H1 (cell line): ENCODE results near the gene B9D1.

Experiments
- EP300 ChIP-seq, 2 experiments: IDR thresholded peaks; 1 replicate in 1 of 2; 2 replicates in 1 of 2; pipeline ENCODE4 v1.6.1; 2011 to 2012; ENCODE audit warnings: low read depth in 2 of 2, low read length in 2 of 2, mild to moderate bottlenecking in 2 of 2, borderline replicate concordance in 1 of 2, inconsistent platforms in 1 of 2, moderate library complexity in 1 of 2
- POLR2A ChIP-seq, 2 experiments: IDR thresholded peaks; 1 replicate in 1 of 2; 2 replicates in 1 of 2; pipeline ENCODE4 v1.6.1; 2011; ENCODE audit warnings: low read depth in 2 of 2, low read length in 2 of 2, mild to moderate bottlenecking in 2 of 2; ENCODE audit errors: control extremely low read depth in 1 of 2
- POLR2AphosphoS5 ChIP-seq: IDR thresholded peaks from 2 replicates; pipeline ENCODE4 v1.6.1; 2011; ENCODE audit warnings: low read depth, low read length
- RXRA ChIP-seq: IDR thresholded peaks from 2 replicates; pipeline ENCODE4 v1.6.1; 2011; ENCODE audit warnings: low read depth, mild to moderate bottlenecking, low read length, moderate library complexity; ENCODE audit not compliant: insufficient read depth
- TBP ChIP-seq: IDR thresholded peaks from 2 replicates; pipeline ENCODE4 v1.6.1; 2011; ENCODE audit warnings: low read depth, low read length, improper control_type of control experiment
- TF ChIP-seq, protein P1 (sequence below), 3 experiments: IDR thresholded peaks; 1 replicate in 2 of 3; 2 replicates in 1 of 3; pipeline versions ENCODE4 v1.5.1 to v1.6.1; 2011; ENCODE audit warnings: low read length in 3 of 3, mild to moderate bottlenecking in 3 of 3, inconsistent platforms in 2 of 3, low read depth in 1 of 3, moderate library complexity in 1 of 3; ENCODE audit not compliant: insufficient read depth in 1 of 3; ENCODE audit errors: control extremely low read depth in 1 of 3
- TF ChIP-seq, protein P2 (sequence below): IDR thresholded peaks from 2 replicates; pipeline ENCODE4 v1.6.1; 2011; ENCODE audit warnings: low read length, improper control_type of control experiment
- TF ChIP-seq, protein P3 (sequence below): IDR thresholded peaks from 2 replicates; pipeline ENCODE4 v1.6.1; 2012; ENCODE audit warnings: low read length, inconsistent platforms

DNA sequence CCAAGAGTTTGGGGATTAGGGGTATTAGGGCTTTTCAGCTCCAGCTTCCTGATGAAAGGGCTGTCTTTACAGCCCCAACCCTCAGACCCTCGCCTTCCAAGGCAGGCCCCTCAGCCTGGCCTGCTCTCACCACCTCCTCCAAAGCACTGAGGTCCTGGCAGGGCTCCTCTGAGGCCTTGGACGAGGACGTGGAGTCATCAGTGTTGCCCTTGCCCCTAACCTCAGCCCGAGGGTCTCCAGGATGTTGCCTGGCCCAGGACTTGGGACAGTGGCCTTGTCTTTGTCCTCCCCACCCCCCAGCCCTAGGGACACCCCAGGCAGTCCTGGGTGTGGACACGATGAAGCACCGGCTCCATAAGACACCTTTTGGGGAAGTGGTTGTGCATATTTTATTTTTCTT lies 28.2 kb downstream of the B9D1 start:
- TF ChIP-seq POLR2A (IDR thresholded peaks at IDR 0.05; ENCODE audit: control extremely low read depth in 1 of 2, low read depth in 2 of 2, low read length in 2 of 2) (no peak), POLR2AphosphoS5 (no peak), TBP (no peak), EP300 (IDR thresholded peaks at IDR 0.05; ENCODE audit: borderline replicate concordance in 1 of 2, low read depth in 2 of 2, low read length in 2 of 2) (no peak), RXRA (no peak)
- TF ChIP-seq, protein P1, sequence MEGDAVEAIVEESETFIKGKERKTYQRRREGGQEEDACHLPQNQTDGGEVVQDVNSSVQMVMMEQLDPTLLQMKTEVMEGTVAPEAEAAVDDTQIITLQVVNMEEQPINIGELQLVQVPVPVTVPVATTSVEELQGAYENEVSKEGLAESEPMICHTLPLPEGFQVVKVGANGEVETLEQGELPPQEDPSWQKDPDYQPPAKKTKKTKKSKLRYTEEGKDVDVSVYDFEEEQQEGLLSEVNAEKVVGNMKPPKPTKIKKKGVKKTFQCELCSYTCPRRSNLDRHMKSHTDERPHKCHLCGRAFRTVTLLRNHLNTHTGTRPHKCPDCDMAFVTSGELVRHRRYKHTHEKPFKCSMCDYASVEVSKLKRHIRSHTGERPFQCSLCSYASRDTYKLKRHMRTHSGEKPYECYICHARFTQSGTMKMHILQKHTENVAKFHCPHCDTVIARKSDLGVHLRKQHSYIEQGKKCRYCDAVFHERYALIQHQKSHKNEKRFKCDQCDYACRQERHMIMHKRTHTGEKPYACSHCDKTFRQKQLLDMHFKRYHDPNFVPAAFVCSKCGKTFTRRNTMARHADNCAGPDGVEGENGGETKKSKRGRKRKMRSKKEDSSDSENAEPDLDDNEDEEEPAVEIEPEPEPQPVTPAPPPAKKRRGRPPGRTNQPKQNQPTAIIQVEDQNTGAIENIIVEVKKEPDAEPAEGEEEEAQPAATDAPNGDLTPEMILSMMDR (IDR thresholded peaks at IDR 0.05; ENCODE audit: control extremely low read depth in 1 of 3, insufficient read depth in 1 of 3, low read depth in 1 of 3, low read length in 3 of 3): no peak
- TF ChIP-seq, protein P2, sequence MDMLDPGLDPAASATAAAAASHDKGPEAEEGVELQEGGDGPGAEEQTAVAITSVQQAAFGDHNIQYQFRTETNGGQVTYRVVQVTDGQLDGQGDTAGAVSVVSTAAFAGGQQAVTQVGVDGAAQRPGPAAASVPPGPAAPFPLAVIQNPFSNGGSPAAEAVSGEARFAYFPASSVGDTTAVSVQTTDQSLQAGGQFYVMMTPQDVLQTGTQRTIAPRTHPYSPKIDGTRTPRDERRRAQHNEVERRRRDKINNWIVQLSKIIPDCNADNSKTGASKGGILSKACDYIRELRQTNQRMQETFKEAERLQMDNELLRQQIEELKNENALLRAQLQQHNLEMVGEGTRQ: no peak
- TF ChIP-seq, protein P3, sequence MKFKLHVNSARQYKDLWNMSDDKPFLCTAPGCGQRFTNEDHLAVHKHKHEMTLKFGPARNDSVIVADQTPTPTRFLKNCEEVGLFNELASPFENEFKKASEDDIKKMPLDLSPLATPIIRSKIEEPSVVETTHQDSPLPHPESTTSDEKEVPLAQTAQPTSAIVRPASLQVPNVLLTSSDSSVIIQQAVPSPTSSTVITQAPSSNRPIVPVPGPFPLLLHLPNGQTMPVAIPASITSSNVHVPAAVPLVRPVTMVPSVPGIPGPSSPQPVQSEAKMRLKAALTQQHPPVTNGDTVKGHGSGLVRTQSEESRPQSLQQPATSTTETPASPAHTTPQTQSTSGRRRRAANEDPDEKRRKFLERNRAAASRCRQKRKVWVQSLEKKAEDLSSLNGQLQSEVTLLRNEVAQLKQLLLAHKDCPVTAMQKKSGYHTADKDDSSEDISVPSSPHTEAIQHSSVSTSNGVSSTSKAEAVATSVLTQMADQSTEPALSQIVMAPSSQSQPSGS: no peak
